WTC11 (cell line): ENCODE measurements around the gene TMEM120B.

ENCODE experiments used
- ELF4 ChIP-seq: sonication (generic); formaldehyde crosslinking; IDR thresholded peaks from 2 replicates; pipeline ENCODE4 v1.8.1; 2022; ENCODE audit warnings: low read depth, mild to moderate bottlenecking, moderate library complexity, missing genetic modification reagents
- ESRRA ChIP-seq: sonication (generic); formaldehyde crosslinking; IDR thresholded peaks from 2 replicates; pipeline ENCODE4 v1.8.1; 2022; ENCODE audit warnings: mild to moderate bottlenecking, missing genetic modification reagents, borderline replicate concordance
- FOXP1 ChIP-seq: sonication (generic); formaldehyde crosslinking; IDR thresholded peaks from 2 replicates; pipeline ENCODE4 v1.8.0; 2022; ENCODE audit warnings: missing genetic modification reagents, mild to moderate bottlenecking, moderate library complexity, borderline replicate concordance
- NR3C1 ChIP-seq: sonication (generic); formaldehyde crosslinking; conservative IDR thresholded peaks from 2 replicates; pipeline ENCODE4 v1.8.1; 2023; ENCODE audit warnings: low read depth, mild to moderate bottlenecking, missing genetic modification reagents
- RELA ChIP-seq: sonication (generic); formaldehyde crosslinking; IDR thresholded peaks from 2 replicates; pipeline ENCODE4 v1.8.1; 2022; ENCODE audit warnings: missing genetic modification reagents, mild to moderate bottlenecking, borderline replicate concordance
- ZNF263 ChIP-seq: sonication (generic); formaldehyde crosslinking; IDR thresholded peaks from 2 replicates; pipeline ENCODE4 v1.8.1; 2022; ENCODE audit warnings: low read depth, mild to moderate bottlenecking, moderate library complexity, missing genetic modification reagents
- TF ChIP-seq, protein P1 (sequence below): fragments of 200-600 bp; IDR thresholded peaks from 2 replicates; pipeline ENCODE4 v1.8.0; 2022; ENCODE audit warnings: antibody characterized with exemption
- TF ChIP-seq, protein P2 (sequence below): sonication (generic); formaldehyde crosslinking; IDR thresholded peaks from 2 replicates; pipeline ENCODE4 v1.8.1; 2023; ENCODE audit warnings: mild to moderate bottlenecking, missing genetic modification reagents
- TF ChIP-seq, protein P3 (sequence below): sonication (generic); formaldehyde crosslinking; IDR thresholded peaks from 2 replicates; pipeline ENCODE4 v1.8.0; 2022; ENCODE audit warnings: mild to moderate bottlenecking, missing genetic modification reagents
- TF ChIP-seq, protein P4 (sequence below): sonication (generic); formaldehyde crosslinking; conservative IDR thresholded peaks from 2 replicates; pipeline ENCODE4 v1.8.1; 2022; ENCODE audit warnings: mild to moderate bottlenecking, missing genetic modification reagents

DNA sequence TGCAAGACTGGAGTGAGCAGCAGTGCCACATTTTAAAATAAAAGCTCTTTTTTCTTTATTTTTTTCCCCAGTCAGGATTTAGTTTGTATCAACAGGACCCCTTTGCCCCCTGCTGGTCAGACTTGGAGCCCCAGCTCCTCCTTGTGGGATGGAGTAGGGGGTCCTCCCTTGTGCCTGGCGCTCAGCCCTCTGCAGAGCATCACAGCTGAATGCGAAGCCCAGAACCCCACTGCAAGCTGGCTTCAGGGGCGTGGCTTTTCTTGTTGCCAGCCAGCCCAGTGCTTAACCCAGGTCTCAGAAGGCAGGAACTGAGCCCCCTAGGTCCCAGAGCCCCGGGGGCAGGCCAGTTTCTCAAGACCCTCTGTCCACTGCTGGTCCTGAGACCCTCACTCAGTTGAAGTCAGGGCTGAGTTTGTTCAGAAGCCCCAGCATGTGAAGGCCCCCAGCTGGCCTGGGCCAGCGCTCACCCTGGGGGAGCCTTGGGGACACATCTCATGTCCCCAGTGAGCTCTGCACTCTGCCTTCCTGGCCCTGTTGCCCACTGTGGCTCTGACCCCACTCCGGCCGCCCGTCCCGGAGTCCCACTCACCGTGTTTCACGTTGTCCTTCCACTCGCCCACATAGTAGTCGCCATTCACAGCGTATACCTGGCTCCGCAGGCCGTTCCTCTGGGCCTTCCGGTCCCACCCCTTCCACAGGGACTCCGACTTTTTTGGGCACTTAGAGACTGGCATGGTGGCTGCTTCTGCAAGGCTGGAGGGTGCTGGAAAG is 43.6 kb upstream of the TMEM120B start:
- TF ChIP-seq, protein P1, sequence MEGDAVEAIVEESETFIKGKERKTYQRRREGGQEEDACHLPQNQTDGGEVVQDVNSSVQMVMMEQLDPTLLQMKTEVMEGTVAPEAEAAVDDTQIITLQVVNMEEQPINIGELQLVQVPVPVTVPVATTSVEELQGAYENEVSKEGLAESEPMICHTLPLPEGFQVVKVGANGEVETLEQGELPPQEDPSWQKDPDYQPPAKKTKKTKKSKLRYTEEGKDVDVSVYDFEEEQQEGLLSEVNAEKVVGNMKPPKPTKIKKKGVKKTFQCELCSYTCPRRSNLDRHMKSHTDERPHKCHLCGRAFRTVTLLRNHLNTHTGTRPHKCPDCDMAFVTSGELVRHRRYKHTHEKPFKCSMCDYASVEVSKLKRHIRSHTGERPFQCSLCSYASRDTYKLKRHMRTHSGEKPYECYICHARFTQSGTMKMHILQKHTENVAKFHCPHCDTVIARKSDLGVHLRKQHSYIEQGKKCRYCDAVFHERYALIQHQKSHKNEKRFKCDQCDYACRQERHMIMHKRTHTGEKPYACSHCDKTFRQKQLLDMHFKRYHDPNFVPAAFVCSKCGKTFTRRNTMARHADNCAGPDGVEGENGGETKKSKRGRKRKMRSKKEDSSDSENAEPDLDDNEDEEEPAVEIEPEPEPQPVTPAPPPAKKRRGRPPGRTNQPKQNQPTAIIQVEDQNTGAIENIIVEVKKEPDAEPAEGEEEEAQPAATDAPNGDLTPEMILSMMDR, result no peak
- no peak for TF ChIP-seq NR3C1 (CRISPR knock-in tag)
- no peak for TF ChIP-seq ELF4 (CRISPR knock-in tag)
- no peak for TF ChIP-seq FOXP1 (CRISPR knock-in tag)
- TF ChIP-seq, protein P2, sequence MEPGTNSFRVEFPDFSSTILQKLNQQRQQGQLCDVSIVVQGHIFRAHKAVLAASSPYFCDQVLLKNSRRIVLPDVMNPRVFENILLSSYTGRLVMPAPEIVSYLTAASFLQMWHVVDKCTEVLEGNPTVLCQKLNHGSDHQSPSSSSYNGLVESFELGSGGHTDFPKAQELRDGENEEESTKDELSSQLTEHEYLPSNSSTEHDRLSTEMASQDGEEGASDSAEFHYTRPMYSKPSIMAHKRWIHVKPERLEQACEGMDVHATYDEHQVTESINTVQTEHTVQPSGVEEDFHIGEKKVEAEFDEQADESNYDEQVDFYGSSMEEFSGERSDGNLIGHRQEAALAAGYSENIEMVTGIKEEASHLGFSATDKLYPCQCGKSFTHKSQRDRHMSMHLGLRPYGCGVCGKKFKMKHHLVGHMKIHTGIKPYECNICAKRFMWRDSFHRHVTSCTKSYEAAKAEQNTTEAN (CRISPR knock-in tag), result no peak
- TF ChIP-seq ZNF263, result peak; percentile 45; the same call in 1 of the 2 replicates
- TF ChIP-seq, protein P3, sequence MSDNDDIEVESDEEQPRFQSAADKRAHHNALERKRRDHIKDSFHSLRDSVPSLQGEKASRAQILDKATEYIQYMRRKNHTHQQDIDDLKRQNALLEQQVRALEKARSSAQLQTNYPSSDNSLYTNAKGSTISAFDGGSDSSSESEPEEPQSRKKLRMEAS (CRISPR knock-in tag), result no peak
- TF ChIP-seq, protein P4, sequence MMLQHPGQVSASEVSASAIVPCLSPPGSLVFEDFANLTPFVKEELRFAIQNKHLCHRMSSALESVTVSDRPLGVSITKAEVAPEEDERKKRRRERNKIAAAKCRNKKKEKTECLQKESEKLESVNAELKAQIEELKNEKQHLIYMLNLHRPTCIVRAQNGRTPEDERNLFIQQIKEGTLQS (CRISPR knock-in tag), result no peak
- no peak for TF ChIP-seq RELA (CRISPR knock-in tag)
- TF ChIP-seq ESRRA (CRISPR knock-in tag), result no peak
